Activated T-helper 17 cell treated with anti-CD3 and anti-CD28 coated beads, Interleukin-2, amount 50 U/mL, for 72 hours (primary cell): ENCODE results near the gene NR5A2. TPM values are rescaled to one million over a fixed set of nuclear protein-coding genes. Genes with fewer than 3 reads are reported as not detected.

Source experiments
- ATAC-seq: fragments of 150-1000 bp; cut with Tn5 transposase; replicated peaks from 2 replicates; pipeline ENCODE4 v1.10.0; 2021; ENCODE audit warnings: mild to moderate bottlenecking, moderate library complexity
- H3K27ac Mint-ChIP-seq: one replicate; pipeline ENCODE4 v1.8.0; 2022; ENCODE audit warnings: mixed read lengths
- H3K27me3 Mint-ChIP-seq: one replicate; pipeline ENCODE4 v1.8.0; 2022; ENCODE audit warnings: mixed read lengths
- H3K36me3 Mint-ChIP-seq: one replicate; pipeline ENCODE4 v1.8.0; 2022; ENCODE audit warnings: low read depth, mild to moderate bottlenecking, mixed read lengths
- H3K4me1 Mint-ChIP-seq: one replicate; pipeline ENCODE4 v1.8.0; 2022; ENCODE audit warnings: mixed read lengths
- H3K4me3 Mint-ChIP-seq: one replicate; pipeline ENCODE4 v1.8.0; 2022; ENCODE audit warnings: mild to moderate bottlenecking, mixed read lengths
- H3K9me3 Mint-ChIP-seq: one replicate; pipeline ENCODE4 v1.8.0; 2022; ENCODE audit warnings: mixed read lengths
- total RNA-seq, 2 donors: library from RNA; stranded (reverse); gene quantifications; one replicate each; pipeline ENCODE4 v1.2.3, GENCODE V29; 2022

Gene NR5A2
- total RNA-seq, 2 donors from 2014 or later: 0.13 TPM; not detected in 1

DNA sequence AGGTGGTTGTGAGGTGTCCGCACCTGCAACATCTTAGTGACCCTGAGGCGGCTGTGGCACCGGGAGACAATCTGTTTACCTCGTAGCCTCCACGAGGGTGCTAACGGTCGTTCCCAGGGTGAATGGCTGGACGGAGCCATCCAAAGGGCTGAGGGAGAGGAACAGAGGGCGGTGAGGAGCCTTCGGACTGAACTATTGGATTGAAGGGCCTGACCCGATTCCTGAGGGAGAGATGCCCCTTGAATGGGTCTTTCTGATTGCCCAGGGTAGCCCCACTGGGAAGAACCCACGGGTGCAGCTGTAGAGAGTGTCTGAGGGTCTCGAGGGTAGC is 2.3 kb downstream of the NR5A2 start:
- H3K27ac Mint-ChIP-seq: no peak overlapping the region
- H3K9me3 Mint-ChIP-seq: no peaks in the 10 kb centered on the region
- H3K27me3 Mint-ChIP-seq: peaks cover 30% of the 10 kb centered on the region
- H3K4me1 Mint-ChIP-seq: no peaks in the 10 kb centered on the region
- ATAC-seq: no peak
- no peaks in the 10 kb centered on the region for H3K36me3 Mint-ChIP-seq
- H3K4me3 Mint-ChIP-seq: peak overlapping the region; percentile 61

- H3K4me3 Mint-ChIP-seq: no peak overlapping the region
- H3K27ac Mint-ChIP-seq: no peak overlapping the region
- H3K36me3 Mint-ChIP-seq: no peaks in the 10 kb centered on the region
- no peaks in the 10 kb centered on the region for H3K9me3 Mint-ChIP-seq
- H3K27me3 Mint-ChIP-seq: peaks cover 31% of the 10 kb centered on the region
- no peaks in the 10 kb centered on the region for H3K4me1 Mint-ChIP-seq
- ATAC-seq: no peak
These were observed 3.3 kb downstream of the NR5A2 start for GRCh38 chr1:200030791-200031190.

GRCh38 chr1:200033511-200034261 is 6.2 kb downstream of the NR5A2 start:
- H3K4me3 Mint-ChIP-seq: no peak overlapping the region
- H3K27ac Mint-ChIP-seq: no peak overlapping the region
- ATAC-seq: no peak
- H3K36me3 Mint-ChIP-seq: no peaks in the 10 kb centered on the region
- no peaks in the 10 kb centered on the region for H3K4me1 Mint-ChIP-seq
- no peaks in the 10 kb centered on the region for H3K9me3 Mint-ChIP-seq
- peaks cover 49% of the 10 kb centered on the region for H3K27me3 Mint-ChIP-seq

GRCh38 chr1:200034262-200034557 is 6.7 kb downstream of the NR5A2 start:
- Mint-ChIP-seq H3K4me3 (no peak overlapping the region), H3K27me3 (peaks cover 46% of the 10 kb centered on the region), H3K27ac (no peak overlapping the region), H3K9me3 (no peaks in the 10 kb centered on the region), H3K4me1 (no peaks in the 10 kb centered on the region), H3K36me3 (no peaks in the 10 kb centered on the region)
- no peak for ATAC-seq

- Mint-ChIP-seq H3K4me1 (no peaks in the 10 kb centered on the region), H3K27me3 (peaks cover 44% of the 10 kb centered on the region), H3K9me3 (no peaks in the 10 kb centered on the region), H3K36me3 (no peaks in the 10 kb centered on the region), H3K4me3 (no peak overlapping the region), H3K27ac (no peak overlapping the region)
- no peak for ATAC-seq
These were observed 7.4 kb downstream of the NR5A2 start for GRCh38 chr1:200034761-200035396.

GRCh38 chr1:200035397-200035955 is 8.0 kb downstream of the NR5A2 start:
- H3K9me3 Mint-ChIP-seq: no peaks in the 10 kb centered on the region
- H3K27ac Mint-ChIP-seq: no peak overlapping the region
- ATAC-seq: no peak
- H3K4me3 Mint-ChIP-seq: no peak overlapping the region
- peaks cover 44% of the 10 kb centered on the region for H3K27me3 Mint-ChIP-seq
- H3K36me3 Mint-ChIP-seq: no peaks in the 10 kb centered on the region
- no peaks in the 10 kb centered on the region for H3K4me1 Mint-ChIP-seq

DNA sequence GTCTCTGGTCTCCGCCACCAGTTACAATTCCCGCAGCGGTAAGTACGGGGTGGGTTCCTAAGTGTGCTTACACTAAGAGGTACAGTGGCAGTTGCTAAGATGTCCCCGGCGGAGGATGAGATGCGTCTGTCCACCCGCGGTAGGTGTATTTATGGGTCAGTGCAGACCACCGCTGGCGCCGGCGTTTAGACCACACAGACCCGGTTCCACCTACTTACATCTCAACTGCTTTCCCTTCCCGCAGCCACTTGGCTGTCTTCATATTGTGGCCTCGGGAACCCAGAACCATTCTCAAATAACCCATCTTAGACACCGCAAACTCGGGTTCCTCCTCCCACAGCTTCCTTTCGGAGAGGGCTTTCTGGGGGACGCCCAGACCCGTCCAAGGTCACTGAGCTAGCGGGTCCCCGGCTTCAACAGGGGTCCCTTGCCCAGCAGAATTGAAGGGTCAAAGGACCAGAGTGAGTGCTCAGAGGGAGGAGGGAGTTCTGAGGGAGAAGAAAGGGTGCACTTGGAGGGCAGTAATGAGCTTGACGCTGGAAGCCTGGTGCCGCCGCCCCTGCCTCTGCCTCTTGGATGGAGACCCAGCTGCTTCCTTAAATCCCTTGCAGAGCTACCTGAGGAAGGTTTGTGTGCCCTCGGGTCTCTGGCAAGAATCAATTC is 8.6 kb downstream of the NR5A2 start:
- H3K9me3 Mint-ChIP-seq: no peaks in the 10 kb centered on the region

DNA sequence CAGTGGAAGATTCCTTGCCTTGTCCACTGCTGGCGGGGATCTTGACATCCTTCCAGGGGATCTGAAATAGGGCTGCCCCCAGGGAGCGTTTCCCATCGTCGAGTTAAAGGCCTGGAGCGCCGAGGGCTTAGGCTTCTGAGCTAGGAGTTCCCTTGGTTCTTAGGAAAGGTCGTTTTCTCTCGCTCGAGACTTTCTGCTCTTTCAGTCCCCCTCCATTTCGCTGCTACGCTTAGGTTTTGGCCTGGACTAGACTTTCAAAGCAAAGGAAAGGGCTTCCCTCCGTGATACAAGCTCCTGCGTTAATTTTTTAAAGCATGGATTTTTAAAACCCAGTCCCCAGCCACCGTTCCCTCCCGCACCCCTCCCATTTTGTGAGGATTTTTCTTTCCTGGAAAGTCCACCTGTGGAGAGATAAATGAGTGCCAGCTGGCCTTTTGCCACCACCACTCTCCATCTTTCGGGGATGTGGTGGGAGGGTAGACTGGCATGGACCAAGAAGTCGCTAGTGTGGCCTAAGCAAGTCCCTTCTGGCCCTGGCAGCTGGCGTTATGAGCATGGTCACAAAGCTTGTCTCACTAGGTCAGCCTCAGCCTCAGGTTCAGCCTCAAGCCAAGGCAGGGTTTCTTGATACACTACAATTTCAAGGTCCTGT is 9.2 kb downstream of the NR5A2 start:
- peaks cover 45% of the 10 kb centered on the region for H3K27me3 Mint-ChIP-seq

More for the DNA sequence above, 8.6 kb downstream of the NR5A2 start:
- Mint-ChIP-seq H3K36me3 (no peaks in the 10 kb centered on the region), H3K27ac (no peak overlapping the region), H3K27me3 (peaks cover 40% of the 10 kb centered on the region), H3K4me1 (no peaks in the 10 kb centered on the region), H3K4me3 (no peak overlapping the region)
- ATAC-seq: no peak

DNA sequence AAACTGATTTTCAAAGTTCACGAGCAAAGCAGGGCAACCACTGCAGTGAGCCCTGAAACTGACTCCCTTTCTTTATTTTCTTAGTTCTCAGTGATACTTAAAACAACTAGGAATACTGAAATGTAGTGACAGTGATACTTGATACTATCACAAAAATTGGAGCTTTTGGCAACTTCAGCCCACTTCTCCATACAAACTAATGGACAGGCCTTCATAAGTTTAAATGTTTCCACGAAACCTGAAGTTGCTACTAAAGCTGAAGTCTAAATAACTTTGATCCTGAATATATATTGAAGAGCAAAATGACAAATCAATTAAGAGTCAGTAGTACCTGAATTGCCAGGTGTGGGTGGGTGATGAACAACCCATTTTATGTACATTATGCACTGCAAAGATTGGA is 10.0 kb downstream of the NR5A2 start:
- peaks cover under 1% of the 10 kb centered on the region for H3K36me3 Mint-ChIP-seq

More for the DNA sequence above, 9.2 kb downstream of the NR5A2 start:
- no peak for ATAC-seq
- H3K9me3 Mint-ChIP-seq: no peaks in the 10 kb centered on the region
- H3K4me3 Mint-ChIP-seq: no peak overlapping the region
- H3K36me3 Mint-ChIP-seq: no peaks in the 10 kb centered on the region
- H3K4me1 Mint-ChIP-seq: no peaks in the 10 kb centered on the region
- H3K27ac Mint-ChIP-seq: no peak overlapping the region

DNA sequence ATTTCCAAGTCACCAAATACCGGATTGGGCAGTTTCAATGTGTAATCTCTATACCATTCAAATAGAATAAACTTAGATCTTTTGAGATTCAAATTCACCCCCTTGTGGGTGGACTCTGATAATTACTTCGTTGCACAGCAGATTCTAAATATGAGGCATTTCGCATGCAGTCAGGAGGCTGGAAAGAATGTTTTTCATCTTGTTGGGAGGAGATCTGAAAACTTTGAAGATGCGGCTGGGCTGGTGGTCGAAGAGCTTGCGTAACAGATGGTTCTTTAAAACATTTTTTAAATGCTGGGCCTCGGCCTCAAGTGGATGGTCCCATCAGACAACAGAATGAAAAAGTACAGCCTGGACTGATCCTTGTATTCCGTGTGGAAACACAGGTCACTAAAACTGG is 10.4 kb downstream of the NR5A2 start:
- Mint-ChIP-seq H3K27me3 (peaks cover 50% of the 10 kb centered on the region), H3K4me3 (no peak overlapping the region), H3K36me3 (peaks cover 4% of the 10 kb centered on the region), H3K9me3 (no peaks in the 10 kb centered on the region), H3K27ac (no peak overlapping the region), H3K4me1 (peaks cover 4% of the 10 kb centered on the region)
- no peak for ATAC-seq

More for the DNA sequence above, 10.0 kb downstream of the NR5A2 start:
- Mint-ChIP-seq H3K27ac (no peak overlapping the region), H3K9me3 (no peaks in the 10 kb centered on the region), H3K4me1 (peaks cover under 1% of the 10 kb centered on the region), H3K27me3 (peaks cover 46% of the 10 kb centered on the region), H3K4me3 (no peak overlapping the region)
- ATAC-seq: no peak

GRCh38 chr1:200038325-200038980 is 10.9 kb downstream of the NR5A2 start:
- Mint-ChIP-seq H3K27me3 (peaks cover 55% of the 10 kb centered on the region), H3K4me1 (peaks cover 8% of the 10 kb centered on the region), H3K27ac (no peak overlapping the region), H3K9me3 (no peaks in the 10 kb centered on the region), H3K36me3 (peaks cover 6% of the 10 kb centered on the region), H3K4me3 (no peak overlapping the region)
- ATAC-seq: no peak

DNA sequence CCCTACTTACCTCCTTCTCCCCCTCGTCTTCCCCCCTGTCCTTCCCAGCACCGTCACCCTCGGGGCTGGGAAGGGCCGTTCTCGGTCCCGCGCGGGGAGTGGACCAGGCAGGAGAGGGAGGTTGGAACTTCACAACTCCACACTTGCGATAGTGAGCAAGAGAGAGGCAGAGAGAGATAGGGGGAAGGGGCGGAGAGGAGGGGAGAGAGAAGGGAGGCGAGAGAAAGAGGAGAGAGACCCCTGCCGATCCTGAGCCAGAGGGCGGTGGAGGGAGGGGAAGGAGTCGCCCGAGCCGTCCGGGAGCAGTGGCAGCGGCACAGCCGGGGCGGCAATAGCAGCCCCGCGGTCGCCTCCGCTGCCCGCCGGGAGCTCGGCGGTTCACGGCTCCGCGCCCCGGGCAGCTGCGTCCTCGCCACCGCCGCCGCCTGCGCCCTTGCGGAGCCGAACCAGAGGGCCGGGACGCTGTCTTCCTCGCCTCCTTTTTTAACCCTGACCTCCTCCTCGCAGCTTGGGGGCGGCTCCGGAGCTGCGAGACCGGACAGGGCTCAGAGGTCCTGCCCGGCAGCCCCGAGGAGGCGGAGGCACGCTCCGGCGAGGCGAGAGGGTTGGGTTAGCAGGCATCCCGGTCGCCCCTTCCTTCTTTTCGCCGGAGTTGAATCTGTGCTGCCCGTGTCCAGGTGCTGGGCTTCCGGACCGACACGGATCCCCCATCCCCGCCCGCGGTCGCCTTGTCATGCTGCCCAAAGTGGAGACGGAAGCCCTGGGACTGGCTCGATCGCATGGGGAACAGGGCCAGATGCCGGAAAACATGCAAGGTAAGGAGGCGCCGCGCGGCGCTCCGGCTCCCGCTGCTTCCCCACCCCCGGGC is 11.7 kb downstream of the NR5A2 start:
- Mint-ChIP-seq H3K36me3 (peaks cover 6% of the 10 kb centered on the region), H3K9me3 (no peaks in the 10 kb centered on the region), H3K4me1 (peaks cover 8% of the 10 kb centered on the region), H3K27me3 (peaks cover 60% of the 10 kb centered on the region), H3K27ac (no peak overlapping the region), H3K4me3 (peak overlapping the region; percentile 40)
- peak; percentile 40 for ATAC-seq

DNA sequence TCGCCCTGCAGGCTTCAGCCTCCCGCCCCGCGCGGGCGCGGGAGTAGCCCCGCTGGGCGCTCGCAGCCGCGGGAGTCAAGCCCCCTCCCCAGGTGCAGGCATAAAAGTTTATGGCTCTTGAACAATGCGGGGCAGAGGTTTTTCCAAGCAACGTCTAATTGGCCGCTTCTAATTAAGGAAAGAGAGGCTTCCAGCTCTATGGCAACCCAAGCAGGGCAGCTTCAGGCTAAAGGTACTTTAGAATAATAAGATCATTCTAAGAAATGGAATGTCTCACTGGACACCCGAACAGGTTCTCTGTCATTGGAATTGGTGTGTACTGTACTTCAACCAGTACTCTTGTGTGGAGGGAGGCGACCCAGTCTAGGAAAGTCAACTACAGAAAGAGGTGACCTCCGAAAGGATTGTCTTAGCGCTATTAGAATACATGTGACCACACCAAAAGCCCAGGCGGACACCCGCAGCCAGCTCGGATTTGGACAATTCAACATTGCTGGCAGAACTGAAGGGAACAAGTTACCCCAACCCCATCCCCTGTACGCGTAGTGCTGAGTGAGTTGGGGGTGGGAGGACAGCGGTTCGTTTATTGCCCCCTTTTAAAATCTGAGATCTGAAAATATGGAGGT is 12.5 kb downstream of the NR5A2 start:
- H3K27me3 Mint-ChIP-seq: peaks cover 62% of the 10 kb centered on the region
- H3K4me3 Mint-ChIP-seq: peak overlapping the region; percentile 40
- H3K4me1 Mint-ChIP-seq: peaks cover 8% of the 10 kb centered on the region
- no peak for ATAC-seq
- H3K9me3 Mint-ChIP-seq: no peaks in the 10 kb centered on the region
- no peak overlapping the region for H3K27ac Mint-ChIP-seq
- peaks cover 6% of the 10 kb centered on the region for H3K36me3 Mint-ChIP-seq
